Stimulated activated CD8-positive, alpha-beta memory T cell treated with anti-CD3 and anti-CD28 coated beads, Interleukin-12 subunit alpha, Interleukin-12 subunit beta, amount 100 ng/mL, for 4 hours (primary cell): ENCODE data around the gene PTBP2.

ENCODE experiments used
- DNase-seq: peaks from one replicate; pipeline ENCODE4 v3.0.0-alpha.2; 2020; ENCODE audit warnings: low read depth

PTBP2 gene

GRCh38 chr1:96721416-96722160, at the start of gene PTBP2:
PTBP2 (plus strand) TSS chr1:96721784; CDS start chr1:96721865, 81 bp downstream.
- DNase-seq: peak; percentile 69

- no peak for DNase-seq
Measured at GRCh38 chr1:96674915-96675314, 46.7 kb upstream of the PTBP2 start.

GRCh38 chr1:96682056-96682455, 39.5 kb upstream of the PTBP2 start:
- DNase-seq: no peak

- DNase-seq: no peak
Measured at GRCh38 chr1:96683931-96684330, 37.7 kb upstream of the PTBP2 start.

GRCh38 chr1:96684744-96685143, 36.8 kb upstream of the PTBP2 start:
- no peak for DNase-seq

- DNase-seq: no peak
Measured at GRCh38 chr1:96688767-96689166, 32.8 kb upstream of the PTBP2 start.

GRCh38 chr1:96695954-96696353, 25.6 kb upstream of the PTBP2 start:
- DNase-seq: no peak

- DNase-seq: no peak
Measured at GRCh38 chr1:96698342-96698983, 23.1 kb upstream of the PTBP2 start.

GRCh38 chr1:96703186-96703585, 18.4 kb upstream of the PTBP2 start:
- no peak for DNase-seq

- no peak for DNase-seq
Measured at GRCh38 chr1:96707023-96707422, 14.6 kb upstream of the PTBP2 start.

GRCh38 chr1:96708482-96708881, 13.1 kb upstream of the PTBP2 start:
- DNase-seq: no peak

- no peak for DNase-seq
Measured at GRCh38 chr1:96710708-96711477, 10.7 kb upstream of the PTBP2 start.

- no peak for DNase-seq
Measured at GRCh38 chr1:96713649-96714048, 7.9 kb upstream of the PTBP2 start.

- DNase-seq: no peak
Measured at GRCh38 chr1:96714881-96715280, 6.7 kb upstream of the PTBP2 start.

- no peak for DNase-seq
Measured at GRCh38 chr1:96715482-96715881, 6.1 kb upstream of the PTBP2 start.

GRCh38 chr1:96721053-96721415, 550 bp upstream of the PTBP2 start:
- no peak for DNase-seq

GRCh38 chr1:96722161-96722922, 758 bp downstream of the PTBP2 start:
- no peak for DNase-seq

- no peak for DNase-seq
Measured at GRCh38 chr1:96722958-96723357, 1.4 kb downstream of the PTBP2 start.

GRCh38 chr1:96723377-96723776, 1.8 kb downstream of the PTBP2 start:
- no peak for DNase-seq

- no peak for DNase-seq
Measured at GRCh38 chr1:96723936-96724335, 2.4 kb downstream of the PTBP2 start.

- DNase-seq: no peak
Measured at GRCh38 chr1:96727860-96728259, 6.3 kb downstream of the PTBP2 start.

GRCh38 chr1:96730574-96731298, 9.2 kb downstream of the PTBP2 start:
- no peak for DNase-seq
